ENCODE results near the gene ZRANB1.
A peak's percentile ranks its signal among the peaks of the same experiment; 100 is the strongest.
"Not testable (repeated sequence)": the region's sequence is repeated elsewhere in the genome, so short reads cannot be mapped to it uniquely, and the experiment has no call there.

ZRANB1 gene

DNA sequence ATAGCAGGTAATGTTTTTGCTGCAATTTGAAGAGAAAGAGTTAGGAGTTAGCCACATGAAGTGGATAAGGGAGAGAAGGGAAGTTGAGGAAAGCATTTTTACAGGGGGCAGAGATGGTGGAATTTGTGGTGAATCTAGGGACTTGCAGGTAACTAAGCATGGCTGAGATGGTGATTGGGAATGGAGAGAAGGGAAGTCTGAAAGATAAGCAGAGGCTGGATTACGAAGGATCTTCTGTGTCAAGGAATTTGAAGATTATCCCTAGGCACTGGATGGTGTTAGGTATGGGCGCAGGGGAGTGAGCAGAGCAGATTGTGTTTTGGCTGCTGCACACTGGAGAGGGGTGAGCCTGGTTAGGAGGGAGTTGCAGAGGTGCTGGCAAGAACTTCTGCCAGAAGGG is 25.3 kb downstream of the ZRANB1 start:
- DNase-seq: no peak

DNA sequence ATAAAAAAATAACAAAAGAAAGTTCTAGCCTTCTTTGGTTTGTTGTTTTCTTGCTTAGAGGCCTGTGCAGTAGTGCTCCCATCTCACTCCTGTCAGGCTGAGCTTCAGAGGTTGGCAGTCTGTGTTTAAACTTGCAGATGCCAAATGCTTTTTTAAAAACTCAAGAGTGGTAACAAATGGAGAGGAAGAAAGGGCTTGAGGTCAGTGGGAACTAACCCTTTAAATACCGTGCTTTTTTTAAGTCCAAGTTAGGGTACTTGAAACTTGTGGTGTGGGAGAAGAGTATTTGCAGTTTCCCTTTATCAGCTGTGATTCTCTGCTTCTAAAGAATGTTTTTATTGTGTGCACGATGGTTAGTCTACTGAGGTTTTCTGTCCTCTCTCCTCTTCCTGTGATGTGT is 29.4 kb downstream of the ZRANB1 start:
- no peak for DNase-seq

DNA sequence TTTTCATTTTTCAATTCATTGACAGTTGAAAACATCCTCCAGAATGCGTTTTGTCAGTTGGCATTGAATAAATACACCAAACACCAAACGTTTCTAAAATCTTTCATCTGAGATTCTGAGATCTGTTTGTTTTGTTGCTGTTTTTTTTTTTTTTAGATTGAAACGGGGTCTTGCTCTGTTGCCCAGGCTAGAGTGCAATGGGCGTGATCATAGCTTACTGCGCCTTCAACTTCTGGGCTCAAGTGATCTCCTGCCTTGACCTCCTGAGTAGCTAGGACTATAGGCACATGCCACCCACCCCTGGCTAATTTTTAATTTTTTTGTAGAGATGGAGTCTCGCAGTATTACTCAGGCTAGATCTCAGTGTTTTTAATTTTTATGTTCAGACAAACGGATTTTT is 30.7 kb downstream of the ZRANB1 start:
- no peak for DNase-seq

DNA sequence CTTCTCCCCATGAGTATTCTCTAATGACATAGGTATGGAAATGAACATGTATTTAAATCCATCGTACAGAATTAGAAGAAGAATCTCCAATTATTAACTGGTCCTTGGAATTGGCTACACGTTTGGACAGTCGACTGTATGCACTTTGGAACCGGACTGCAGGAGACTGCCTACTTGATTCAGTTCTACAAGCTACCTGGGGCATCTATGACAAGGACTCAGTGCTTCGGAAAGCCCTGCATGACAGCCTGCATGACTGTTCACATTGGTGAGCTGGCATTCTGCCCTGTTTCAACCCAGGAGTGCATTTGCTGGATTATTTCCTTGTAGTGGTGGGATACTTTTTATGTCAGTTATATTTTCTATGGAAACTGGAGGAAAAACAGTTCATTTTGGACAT is 32.2 kb downstream of the ZRANB1 start:
- no peak for DNase-seq

DNA sequence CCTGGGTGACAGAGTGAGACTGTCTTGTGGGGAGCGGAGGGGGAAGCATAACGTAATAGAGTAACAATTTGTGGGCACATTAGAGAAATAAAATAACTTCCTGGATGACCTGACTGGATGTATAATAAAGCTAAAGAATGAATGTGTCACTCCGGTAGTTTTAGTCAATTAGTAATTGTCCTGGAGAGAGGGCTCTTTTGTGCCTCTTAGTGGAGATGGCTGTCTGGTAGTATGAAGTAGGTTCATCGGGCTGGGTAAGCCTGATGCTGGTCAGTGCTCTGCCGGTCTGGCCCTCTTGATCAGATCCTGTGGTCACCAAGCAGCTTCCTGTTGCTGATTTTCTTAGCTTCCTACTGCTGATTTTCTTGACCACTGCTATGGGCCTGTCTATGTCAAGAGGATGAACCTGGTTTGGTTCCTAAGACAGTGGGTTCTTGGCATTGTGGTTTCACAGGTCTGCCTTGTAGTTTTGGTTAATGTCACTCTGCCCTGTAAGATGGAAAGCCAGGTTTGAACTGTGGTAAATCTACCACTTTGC is 34.1 kb downstream of the ZRANB1 start:
- no peak for DNase-seq

DNA sequence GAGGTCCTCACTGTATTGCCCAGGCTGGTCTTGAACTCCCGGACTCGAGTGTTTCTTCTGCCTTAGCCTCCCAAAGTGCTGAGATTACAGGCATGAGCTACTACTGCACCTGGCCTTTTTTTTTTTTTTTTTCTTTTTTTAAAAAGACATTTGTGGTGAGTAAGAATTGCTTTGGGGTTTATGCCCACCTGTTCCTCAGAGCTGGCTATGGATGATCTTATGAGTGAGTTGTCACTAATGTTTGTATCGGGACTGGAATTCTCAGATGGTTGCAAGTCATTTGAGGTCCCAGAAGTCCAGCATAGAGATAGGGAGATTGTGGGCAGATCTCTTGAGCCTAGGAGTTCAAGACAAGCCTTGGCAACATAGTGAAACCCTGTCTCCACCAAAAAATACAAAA is 35.2 kb downstream of the ZRANB1 start:
- DNase-seq: no peak

DNA sequence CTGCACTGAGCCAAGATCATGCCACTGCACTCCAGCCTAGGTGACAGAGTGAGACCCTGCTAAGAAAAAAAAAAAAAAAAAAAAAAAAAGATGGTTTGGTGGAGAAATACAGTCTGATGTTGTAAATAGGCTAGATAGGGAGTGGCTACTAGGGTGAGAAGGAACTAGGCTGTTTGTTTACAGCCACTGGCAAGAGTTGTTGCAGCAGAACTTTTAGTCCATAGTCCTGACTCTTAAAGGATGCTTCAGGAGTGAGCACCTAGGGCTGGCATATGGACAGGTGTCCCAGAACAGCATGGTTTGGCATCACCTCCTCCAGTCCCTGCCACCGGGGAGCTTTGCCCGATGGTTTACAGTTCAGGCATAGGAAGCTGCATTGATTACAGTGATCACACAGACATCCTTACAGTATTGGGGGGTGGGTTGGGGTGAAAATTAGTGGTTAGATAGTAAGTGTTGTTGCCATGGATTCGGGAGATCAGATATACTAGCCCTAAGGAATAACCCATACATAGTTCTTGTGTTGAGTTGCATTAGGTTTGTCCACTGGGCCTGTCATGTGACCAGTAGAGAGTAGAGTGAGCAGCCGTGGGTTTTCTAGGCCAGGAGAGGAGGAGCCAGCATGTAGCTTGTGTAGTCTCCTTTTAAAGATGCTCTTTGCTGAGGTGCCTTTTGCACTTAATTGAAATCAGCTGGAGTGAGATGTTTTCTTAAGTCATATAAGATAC is 35.9 kb downstream of the ZRANB1 start:
- DNase-seq: no peak

DNA sequence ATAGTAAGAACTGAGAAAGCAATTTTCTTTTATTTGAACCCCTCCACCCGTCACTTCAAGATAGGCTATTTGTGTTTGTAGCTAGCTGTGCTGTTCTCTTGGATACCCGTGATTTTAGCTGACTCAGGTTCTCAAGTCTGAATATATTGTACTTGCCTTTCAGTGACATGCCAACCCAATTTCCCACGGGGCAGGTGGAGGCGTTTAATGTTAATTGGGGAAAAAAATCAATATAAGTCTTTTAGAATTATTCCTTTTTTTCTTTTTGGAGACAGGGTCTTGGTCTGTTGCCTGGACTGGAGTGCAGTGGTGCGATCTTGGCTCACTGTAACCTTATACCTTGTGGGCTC is 36.4 kb downstream of the ZRANB1 start:
- DNase-seq: no peak

DNA sequence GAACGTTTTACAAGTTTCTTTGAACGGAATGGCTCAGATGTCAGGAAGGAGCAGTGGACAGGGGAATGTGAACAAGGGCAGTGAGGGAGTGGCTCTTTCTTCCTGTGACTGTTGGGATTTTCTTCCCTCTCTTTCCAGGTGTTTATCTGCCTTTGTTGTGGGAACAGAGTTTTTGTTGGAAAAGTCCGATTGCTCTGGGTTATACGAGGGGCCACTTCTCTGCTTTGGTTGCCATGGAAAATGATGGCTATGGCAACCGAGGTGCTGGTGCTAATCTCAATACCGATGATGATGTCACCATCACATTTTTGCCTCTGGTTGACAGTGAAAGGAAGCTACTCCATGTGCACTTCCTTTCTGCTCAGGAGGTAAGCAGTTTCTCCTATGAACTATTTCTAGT is 41.4 kb downstream of the ZRANB1 start:
- no peak for DNase-seq

DNA sequence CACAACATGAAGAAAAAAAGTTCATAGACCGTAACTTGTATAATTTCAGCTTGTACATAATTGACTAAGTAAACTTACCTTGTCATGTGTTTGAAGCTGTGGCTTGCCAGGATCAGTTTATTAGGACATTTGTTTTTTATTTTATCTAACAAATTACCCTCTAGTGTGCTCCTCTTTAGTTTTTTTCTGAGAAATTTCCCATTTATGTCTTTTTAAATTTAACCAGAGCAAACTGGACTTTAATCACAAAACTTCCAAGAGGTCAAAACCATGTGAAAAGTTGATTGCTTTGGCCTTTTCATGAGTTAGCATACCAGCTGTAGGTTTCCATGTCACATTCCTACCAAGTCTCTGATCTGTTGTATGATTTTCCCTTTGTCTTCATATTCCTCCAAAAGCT is 42.5 kb downstream of the ZRANB1 start:
- DNase-seq: no peak

DNA sequence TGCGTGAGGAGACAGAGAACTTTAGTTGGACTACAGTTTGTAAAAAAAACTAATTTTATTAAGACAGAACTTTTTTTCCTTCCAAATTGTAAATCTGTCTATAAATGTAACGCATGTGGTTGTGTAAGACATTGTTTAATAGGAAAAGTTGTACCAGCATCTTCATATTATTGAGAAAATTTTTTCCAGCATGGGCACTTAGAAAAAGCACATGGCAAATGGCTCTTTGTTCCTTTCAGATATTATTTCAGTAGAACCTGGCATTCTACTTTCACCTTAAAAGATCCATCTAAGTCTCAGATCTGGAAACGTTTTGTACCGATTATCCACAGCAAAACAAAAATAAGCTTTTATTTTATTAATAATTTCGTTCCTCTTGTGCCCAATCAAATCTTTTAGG is 43.2 kb downstream of the ZRANB1 start:
- no peak for DNase-seq

DNA sequence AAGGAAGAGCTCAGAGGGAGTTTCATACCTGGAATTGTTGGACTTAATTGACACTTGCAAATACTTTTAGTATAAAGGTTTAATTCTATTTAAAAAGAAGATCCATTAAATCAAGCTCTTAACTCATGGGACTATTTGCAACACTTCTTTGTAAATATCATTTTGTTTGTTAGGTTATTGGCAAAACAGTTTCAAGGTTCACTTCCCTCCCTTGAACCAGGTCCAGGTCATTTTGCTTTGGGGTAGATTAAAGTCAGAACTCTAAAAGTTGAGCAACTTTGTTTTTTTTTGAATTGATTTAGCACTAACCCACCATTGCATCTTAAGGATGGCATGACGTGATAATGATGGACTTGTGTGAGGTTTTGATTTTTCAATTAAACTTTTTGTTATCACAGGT is 45.9 kb downstream of the ZRANB1 start:
- DNase-seq: no peak

DNA sequence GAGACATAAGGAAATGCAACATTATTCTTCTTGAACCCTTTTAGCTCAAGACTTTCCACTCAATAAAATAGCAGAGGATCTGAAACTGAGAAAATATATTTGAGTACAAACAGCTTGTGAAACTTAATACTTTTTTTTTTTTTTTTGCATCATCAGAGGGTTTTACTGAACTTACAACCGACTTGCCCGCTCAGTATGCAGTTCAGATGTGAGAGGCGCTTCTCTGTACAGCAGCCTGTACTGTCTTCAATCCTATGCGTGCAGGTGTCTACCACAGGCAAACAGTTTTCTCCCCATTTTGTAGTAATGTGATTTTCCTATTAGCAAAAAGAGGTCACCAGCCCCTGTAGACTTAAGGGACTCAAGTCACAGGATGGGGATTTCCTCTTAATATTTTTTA is 46.8 kb downstream of the ZRANB1 start:
- DNase-seq: not testable (repeated sequence)

DNA sequence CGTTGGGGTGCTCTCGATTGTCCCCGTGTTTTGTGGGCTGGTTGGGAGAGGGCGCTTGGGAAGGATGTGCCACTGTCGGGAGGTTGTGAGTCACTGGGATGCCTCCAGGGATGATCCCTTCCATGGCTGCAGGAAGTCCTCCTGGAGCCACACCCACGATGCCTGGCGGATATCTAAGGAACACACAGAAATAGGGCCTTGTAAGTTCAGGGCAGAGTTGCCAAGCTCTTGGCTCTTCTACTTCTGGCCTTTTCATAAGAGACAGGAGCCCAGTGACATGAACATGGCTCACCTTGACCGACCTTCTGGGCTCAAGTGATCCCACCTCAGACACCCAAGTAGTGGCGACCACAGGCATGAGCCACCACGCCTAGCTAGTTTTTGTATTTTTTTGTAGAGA is 47.6 kb downstream of the ZRANB1 start:
- DNase-seq: no peak

DNA sequence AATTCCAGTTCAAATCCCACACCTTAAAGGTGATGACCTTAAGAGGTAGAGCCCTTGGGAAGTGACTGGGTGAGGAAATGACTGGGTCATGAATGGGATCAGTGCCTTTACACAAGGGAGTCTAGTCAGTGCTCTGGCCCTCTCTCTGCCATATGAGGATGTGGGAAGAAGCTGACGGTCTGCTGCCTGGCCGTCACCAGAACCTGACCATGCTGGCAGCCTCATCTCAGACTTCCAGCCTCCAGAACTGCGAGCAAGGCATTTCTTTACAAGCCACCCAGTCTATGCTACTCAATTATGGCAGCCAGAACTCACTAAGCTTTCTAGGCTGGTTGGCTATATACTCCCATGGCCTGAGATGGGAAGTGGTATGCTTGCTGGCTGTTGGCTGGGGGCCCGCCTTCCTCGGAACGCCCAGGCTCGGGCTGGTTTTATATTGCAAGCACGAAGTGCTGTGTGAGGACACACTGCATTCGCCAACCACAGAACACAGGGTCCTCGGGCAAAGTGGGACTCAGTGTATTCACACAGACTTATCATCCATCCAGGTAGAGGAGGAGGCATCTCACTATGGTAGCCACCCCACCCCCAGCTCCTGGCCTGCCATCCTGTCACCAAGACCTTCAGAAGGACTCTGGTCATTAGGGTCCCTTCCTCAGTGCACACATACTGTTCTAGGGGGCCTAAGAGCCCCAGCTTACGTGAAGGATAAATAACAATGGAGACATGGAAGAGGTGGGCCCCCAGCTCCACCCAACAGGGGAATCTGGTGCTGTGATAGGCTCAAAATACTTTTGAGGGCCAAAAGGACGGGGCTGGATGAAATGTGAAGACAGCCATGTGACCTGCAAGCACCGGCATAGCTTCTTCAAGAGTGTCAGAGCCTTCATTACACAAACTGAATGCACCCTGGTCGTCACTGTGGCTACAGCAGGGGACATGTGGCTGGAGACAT is 49.0 kb downstream of the ZRANB1 start:
- DNase-seq: no peak

DNA sequence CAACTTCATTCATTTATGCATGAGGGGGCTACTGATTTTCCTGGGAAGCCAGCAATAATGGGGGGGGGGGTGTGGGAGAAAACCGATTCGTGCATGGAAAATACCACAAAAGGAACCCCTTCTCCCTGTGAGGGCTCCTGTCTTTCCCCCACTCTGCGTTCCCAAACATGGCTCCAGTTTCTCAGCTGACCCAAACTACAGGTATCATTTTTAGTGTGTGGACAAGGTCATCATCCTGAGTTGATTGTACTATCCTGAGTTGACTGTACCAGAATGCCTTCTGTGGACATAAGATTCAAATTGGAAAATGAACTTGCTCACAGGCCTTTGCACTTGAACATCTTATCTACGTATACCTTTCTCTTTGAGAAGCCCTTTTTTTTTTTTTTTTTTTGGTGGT is 49.9 kb downstream of the ZRANB1 start:
- no peak for DNase-seq

DNA sequence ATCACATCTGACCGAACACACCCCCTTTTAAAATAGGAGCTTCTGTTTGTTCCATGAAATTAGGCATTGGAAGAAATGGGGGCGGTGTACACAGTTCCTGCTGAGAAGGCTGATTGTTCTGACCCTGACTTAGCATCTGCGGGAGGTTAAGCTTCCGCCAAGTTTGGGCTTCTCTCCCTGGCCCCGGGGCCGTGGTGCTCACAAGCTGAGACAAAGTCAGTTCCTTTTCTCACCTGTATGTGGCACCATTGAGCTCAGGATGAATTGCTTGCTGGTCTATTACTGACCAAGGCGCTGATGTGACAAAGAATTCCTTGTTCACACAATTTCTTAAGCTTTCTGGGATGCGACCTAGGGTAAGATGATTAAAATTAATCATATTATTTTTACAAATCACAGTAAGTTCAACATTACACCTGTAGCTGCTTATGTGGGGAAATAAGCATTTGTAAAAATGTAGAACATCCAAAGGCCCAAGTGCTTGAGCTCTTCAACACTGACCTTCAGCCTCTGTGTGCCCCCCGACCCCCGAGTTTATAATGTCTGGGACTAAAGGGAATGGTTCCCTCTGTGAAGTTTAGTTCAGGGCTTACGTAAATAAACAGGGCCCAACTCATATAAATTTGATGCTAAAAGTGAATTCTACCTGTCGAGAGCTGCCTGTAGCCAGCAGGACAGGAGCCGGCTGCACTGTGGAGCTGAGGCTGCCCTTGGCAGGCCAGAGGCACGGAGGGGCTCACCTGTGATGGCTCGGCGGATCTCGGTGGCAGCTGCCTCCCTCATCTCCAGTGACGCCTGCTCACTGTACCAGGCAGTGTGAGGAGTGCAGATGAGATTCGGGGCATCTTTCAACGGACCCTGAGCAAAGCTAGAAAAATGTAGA is 50.8 kb downstream of the ZRANB1 start:
- peak; percentile 15 for DNase-seq

DNA sequence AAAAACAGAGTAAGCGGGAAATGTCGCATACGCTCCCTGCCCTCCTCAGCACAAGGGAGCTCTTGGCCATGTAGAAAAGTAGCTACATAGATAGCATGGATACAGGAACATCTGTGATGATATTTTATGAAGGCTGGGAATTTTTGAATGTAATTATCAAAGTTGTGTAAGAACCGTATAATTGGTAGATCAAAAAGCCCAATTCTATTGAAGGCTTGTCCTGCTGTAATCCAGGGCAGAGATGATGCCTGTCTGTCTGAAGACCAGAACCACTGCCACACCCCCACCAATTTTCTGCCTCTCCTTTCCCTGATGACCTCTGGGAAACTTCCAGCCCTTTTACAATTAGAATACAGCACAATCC is 51.4 kb downstream of the ZRANB1 start:
- DNase-seq: no peak

DNA sequence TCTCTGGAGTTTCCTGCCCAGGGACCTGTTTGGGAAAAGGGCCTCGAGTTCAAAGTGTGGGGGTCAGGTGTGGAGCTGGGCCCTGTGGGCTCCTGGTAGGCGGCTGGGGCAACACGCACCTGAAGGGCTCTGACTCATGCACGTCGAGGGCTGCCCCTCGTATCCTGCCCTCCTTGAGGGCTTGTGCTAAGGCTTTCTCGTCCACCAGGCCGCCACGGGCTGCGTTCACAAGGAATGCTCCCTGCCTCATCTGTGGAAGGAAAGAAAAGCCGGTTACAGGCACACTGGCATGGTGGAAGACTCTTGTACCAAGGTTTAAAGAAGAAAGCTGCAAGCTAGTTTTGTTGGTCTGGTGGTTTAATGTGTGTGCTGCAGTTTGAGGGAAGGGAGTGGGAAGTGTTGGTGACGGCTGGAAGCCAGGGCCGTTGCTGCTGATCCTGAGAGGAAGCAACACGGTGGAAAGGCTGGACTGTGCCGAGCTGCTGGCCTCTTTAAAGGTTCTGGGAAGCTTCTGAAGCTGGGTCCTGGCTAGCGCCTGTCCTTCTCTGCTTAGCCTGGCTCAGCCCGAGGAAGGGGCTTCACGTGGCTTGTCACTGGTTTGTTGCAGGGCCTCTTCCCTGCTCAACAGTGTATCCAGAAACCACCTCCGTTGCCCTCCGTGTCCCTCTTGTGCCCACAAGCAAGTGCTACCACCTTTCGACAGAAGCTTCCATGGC is 52.0 kb downstream of the ZRANB1 start:
- no peak for DNase-seq

DNA sequence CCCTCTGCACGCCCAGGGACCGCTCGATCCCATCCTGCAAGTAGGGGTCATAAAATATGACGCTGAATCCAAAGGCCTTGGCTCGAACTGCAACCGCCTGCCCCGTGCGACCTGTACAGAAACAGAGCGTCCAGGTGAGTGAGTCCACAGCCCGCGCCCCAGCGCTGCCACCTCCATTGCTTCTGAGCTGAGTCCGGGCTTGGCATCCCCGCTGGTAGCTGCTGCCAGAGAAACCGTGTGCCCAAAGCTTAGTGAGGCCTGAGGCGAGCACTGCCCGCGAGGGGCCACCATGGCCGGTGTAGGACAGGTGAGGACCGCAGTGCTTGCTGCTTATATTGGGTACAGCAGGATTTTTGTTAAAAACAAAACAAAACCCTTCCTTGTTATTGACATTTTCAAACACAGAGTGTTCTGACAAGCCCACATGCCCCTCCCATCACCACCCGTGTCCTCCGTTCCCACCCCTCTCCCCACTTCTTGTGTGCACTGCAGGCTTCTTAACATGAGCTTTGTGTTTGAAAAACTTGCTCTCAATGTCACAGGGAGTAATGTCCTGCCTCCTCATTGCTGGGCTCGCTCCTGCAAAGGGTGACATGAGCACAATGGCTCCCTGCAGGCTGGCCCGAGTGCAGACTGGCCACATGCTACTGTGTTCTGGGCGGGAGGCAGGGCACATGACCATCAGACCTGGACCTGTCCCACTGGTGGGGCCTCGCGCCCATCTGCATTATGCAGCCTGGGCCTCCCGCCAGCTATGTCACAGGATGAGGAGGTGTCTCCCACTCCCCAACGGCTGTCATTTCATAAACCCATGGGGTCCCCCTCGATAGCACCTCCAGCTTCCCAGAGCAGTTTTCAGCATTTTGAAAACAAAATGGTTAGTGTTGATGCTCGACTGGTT is 52.9 kb downstream of the ZRANB1 start:
- DNase-seq: no peak

DNA sequence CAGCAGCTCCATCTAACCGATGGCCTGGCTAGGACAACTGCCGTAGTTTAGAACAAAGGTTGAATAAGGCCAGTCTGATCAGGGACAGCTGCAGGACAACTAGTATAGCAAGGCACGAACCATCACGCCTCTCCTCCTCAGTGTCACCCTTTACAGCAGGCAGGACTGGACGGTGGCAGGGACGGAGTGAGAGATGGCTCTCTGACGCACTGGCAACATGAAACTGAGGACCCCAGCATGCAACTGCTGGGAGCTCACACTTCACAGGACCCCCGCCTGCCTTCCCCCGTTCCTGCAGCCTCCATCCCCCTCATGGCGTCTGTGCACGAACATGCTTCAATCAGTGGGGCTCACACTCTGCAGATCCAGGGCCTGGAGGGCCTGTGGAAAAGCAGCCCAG is 53.7 kb downstream of the ZRANB1 start:
- DNase-seq: no peak
